Right cardiac atrium (tissue), 5 donors: ENCODE data around the gene RESF1. TPM values are rescaled to one million over a fixed set of nuclear protein-coding genes. Genes with fewer than 3 reads are reported as not detected.
"Not testable (repeated sequence)": the region's sequence is repeated elsewhere in the genome, so short reads cannot be mapped to it uniquely, and the experiment has no call there.

Source experiments
- ATAC-seq, 2 donors: fragments of 200-7000 bp; cut with Tn5 transposase; one replicate each; pipeline versions ENCODE4 v1.8.0 to v1.9.1; 2020; ENCODE audit warnings: moderate library complexity in 2 of 2, mild to moderate bottlenecking in 1 of 2
- DNase-seq, 3 donors: peaks; one replicate each; pipeline ENCODE4 v3.0.0-alpha.2; 2020
- H3K27ac ChIP-seq: one replicate; pipeline ENCODE4 v1.5.1; 2013; ENCODE audit warnings: mild to moderate bottlenecking, low read length, control low read depth, moderate library complexity
- H3K27me3 ChIP-seq: one replicate; pipeline ENCODE4 v1.6.1; 2013; ENCODE audit not compliant: control insufficient read depth, insufficient read depth
- H3K4me1 ChIP-seq: one replicate; pipeline ENCODE4 v1.6.1; 2013; ENCODE audit warnings: low read length; ENCODE audit not compliant: control insufficient read depth, insufficient read depth
- H3K4me3 ChIP-seq: one replicate; pipeline ENCODE4 v1.5.1; 2013; ENCODE audit warnings: low read length, control low read depth
- H3K9me3 ChIP-seq: one replicate; pipeline ENCODE4 v1.6.1; 2013; ENCODE audit warnings: low read length; ENCODE audit not compliant: control insufficient read depth
- WGBS: extraction: QIAGEN DNeasy Blood & Tissue Kit; methylation state at CpG from one replicate; pipeline ENCODE4 v1.1.7; 2013; 5-methylcytosine and 5-hydroxymethylcytosine counted together
- intact Hi-C, 4 donors: fragments of 100-400 bp; cut with DNase I; formaldehyde crosslinking; loops; one replicate each; pipeline versions ENCODE4 v1.11.0 to v1.14.0; 2022 to 2023
- polyA plus RNA-seq: library from polyadenylated mRNA; stranded (reverse); fragments of 200-250 nt; gene quantifications from one replicate; pipeline ENCODE4 v1.2.3, GENCODE V29; 2013
- total RNA-seq, 4 donors: library from RNA; stranded (reverse); fragmentation: NEBNext Ultra II Directional; extraction: Animal tissue kit (Norgen Biotek cat#: 25700); gene quantifications; one replicate each; pipeline ENCODE4 v1.2.1, GENCODE V29; 2021
- donor health status: healthy with polysubstance abuse.
- donor health status: DM: no; HTN: yes; CAD: no.
- donor health status: DM: no; HTN: no; CAD: no.
- donor health status: DM: no; HTN: yes; CAD: no; lungs with severe emphysema.
- donor health status: DM: yes; HTN: yes; CAD: no.

Gene RESF1
- total and polyA plus RNA-seq, 5 donors = 16.8 to 22.4 (median 19.4) TPM

DNA sequence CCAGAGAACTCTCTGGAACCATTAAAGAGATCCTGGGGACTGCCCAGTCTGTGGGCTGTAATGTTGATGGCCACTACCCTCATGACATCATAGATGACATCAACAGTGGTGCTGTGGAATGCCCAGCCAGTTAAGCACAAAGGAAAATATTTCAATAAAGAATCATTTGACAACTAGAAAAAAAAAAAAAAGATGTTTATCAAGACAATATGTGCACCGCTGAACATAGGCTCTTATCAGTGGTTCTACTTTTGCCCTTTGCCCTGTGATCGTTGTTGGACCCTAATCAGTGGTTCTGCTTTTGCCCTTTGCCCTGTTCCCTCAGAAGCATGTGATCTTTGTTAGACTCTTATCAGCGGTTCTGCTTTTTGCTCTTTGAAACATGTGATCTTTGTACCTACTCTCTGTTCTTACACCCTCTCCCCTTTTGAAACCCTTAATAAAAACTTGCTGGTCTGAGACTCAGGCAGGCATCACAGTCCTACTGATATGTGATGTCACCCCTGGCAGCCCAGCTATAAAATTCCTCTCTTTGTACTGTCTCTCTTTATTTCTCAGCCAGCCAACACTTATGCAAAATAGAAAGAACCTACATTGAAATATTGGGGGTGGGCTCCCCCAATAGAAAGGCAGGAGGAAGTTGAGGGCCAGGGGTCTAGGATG is 10.4 kb upstream of the RESF1 start:
- H3K4me3 ChIP-seq, H3K27me3 ChIP-seq, intact Hi-C loops, DNase-seq, H3K4me1 ChIP-seq, ATAC-seq, H3K9me3 ChIP-seq, H3K27ac ChIP-seq: not testable (repeated sequence)
- 65% methylated on average over 3 of the region's 3 CpGs for WGBS

DNA sequence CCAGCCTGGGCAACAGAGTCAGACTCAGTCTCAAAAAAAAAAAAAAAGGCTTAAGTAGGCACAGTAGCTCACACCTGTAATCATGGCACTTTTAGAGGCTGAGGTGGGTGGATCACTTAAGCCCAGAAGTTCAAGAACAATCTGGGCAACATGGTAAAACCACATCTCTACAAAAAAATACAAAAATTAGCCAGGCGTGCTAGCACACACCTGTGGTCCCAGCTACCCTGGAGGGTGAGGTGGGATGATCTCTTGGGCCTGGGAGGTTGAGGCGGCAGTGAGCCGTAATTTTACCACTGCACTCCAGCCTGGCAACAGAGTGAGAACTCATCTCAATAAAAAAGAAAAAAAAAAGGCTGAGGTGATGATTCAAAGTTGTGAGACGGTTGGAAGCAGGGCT is 9.1 kb upstream of the RESF1 start:
- intact Hi-C loops = no loop called here
- DNase-seq (no peak), ATAC-seq (no peak)
- no peaks in the 10 kb centered on the region for H3K27me3 ChIP-seq
- H3K4me1 ChIP-seq = no peaks in the 10 kb centered on the region
- H3K9me3 ChIP-seq = no peaks in the 10 kb centered on the region
- no peak overlapping the region for H3K27ac ChIP-seq
- WGBS = 92% methylated on average over 4 of the region's 4 CpGs
- no peak overlapping the region for H3K4me3 ChIP-seq

DNA sequence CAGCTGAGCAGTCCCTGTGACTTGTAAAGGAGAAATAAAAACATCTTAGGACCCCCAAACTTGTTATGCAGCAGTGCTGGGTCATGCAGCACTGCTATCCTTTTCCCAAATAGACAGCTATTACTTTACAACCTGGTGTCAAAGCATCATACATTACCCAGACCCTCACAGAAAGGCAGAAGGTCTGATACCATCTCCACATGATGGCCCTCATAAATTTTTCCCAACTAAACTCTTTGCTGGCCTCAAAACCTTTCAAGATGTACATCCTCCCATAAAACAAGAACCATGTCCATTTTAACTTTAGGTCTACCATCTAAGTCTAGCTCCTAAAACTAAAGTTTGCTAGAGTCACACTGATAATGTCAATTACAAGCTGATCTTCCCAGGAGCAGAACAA is 8.7 kb upstream of the RESF1 start:
- ATAC-seq = no peak
- intact Hi-C loops = no loop called here

DNA sequence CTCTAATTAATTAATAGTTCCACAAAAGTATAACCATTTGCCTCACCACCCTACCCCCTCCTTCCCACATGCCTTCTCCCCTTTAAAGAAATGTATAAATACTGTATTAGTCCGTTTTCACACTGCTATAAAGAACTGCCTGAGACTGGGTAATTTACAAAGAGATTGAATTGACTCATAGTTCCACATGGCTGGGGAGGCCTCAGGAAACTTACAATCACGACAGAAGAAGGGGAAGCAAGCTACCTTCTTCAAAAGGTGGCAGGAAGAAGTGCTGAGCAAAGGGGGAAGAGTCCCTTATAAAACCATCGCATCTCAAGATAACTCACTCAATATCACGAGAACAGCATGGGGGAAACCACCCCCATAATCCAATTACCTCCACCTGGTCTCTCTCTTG is 8.2 kb upstream of the RESF1 start:
- Histone ChIP-seq H3K9me3 (no peaks in the 10 kb centered on the region), H3K4me1 (no peaks in the 10 kb centered on the region), H3K27ac (no peak overlapping the region), H3K27me3 (no peaks in the 10 kb centered on the region), H3K4me3 (no peak overlapping the region)
- ATAC-seq = no peak
- intact Hi-C loops = no loop called here
- WGBS = 68% methylated on average over 4 of the region's 4 CpGs
- no peak for DNase-seq

More for the DNA sequence above, 8.7 kb upstream of the RESF1 start:
- Histone ChIP-seq H3K27me3 (no peaks in the 10 kb centered on the region), H3K4me3 (no peak overlapping the region), H3K27ac (no peak overlapping the region), H3K9me3 (no peaks in the 10 kb centered on the region), H3K4me1 (no peaks in the 10 kb centered on the region)
- DNase-seq = no peak

DNA sequence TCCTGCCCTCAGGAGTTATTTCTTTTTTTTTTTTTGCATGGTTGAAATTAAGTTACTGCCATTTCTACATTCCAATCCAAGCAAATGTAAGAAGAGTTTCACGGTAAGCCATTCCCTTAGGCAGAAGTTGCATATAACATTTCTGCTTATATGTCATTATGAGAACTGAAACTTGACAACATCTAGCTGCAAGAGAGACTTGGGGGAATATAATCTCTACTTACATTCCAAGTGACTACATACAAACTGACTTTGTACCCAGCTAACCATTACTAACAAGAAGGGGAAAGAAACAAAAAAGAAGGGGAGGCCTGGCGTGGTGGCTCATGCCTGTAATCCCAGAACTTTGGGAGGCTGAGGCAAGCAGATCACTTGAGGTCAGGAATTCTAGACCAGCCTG is 7.3 kb upstream of the RESF1 start:
- intact Hi-C loops = no loop called here
- H3K4me3 ChIP-seq = no peak overlapping the region
- no peaks in the 10 kb centered on the region for H3K9me3 ChIP-seq
- 95% methylated on average over 2 of the region's 2 CpGs for WGBS
- DNase-seq = no peak
- no peaks in the 10 kb centered on the region for H3K4me1 ChIP-seq
- ATAC-seq = no peak
- no peak overlapping the region for H3K27ac ChIP-seq
- H3K27me3 ChIP-seq = no peaks in the 10 kb centered on the region

DNA sequence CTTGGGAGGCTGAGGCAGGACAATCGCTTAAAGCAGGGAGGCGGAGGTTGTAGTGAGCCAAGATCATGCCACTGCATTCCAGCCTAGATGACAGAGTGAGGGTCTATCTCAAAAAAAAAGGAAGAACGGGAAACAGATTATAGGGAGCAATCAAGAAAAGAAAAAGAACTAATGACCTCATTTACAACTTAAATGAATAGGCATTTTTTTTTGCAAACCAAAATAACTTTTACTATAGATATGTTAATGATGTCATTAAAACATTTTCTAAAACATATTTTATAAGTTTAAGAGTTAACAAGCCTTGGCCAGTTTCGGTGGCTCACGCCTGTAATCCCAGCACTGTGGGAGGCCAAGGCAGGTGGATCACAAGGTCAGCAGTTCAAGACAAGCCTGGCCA is 6.8 kb upstream of the RESF1 start:
- H3K9me3 ChIP-seq = no peaks in the 10 kb centered on the region
- H3K27me3 ChIP-seq = no peaks in the 10 kb centered on the region
- DNase-seq (no peak), ATAC-seq (no peak)
- WGBS = 94% methylated on average over 5 of the region's 5 CpGs
- no peak overlapping the region for H3K4me3 ChIP-seq
- no peaks in the 10 kb centered on the region for H3K4me1 ChIP-seq
- intact Hi-C loops = no loop called here
- no peak overlapping the region for H3K27ac ChIP-seq

DNA sequence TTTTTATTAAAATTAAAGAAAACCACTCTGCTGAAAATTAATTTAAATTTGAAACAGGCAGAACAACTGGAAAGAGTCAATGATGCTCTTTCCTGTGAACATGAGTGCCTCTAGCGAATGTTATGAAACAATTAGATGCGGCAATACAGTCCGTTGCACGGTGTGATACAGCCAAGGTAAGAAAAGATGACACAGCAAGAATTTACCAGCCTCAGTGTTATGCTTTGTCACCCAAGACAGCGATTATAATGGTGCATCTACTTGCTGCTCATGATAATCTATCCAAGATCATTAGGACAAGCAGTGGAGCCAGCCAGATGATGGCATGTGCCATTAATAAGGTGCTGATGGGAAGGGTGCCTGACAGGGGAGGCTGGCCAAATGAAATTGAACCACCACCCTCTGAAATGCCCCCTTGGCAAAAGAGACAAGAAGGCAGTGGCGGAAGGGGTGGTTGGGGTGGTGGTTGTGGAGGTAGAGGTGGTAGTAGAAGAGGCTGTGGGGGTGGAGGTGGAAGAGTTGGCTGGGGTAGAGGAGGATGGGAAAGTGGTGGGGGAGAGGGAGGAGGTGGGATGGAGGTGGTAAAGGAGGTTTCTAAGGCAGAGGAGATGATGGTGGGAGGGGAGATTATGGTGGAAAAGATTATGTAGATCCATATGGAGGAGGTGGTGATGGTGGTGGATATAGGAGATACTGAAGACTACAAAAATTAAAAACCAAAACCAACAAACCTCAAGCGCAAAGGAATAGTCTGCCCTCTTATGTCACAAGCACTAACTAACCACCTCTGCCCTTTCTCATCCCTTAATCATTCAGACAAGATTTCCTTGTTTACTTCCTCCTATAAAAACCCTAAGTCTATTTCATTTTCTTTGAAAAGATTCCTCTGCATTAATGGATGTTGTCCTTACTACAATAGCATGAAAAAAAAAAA is 4.0 kb upstream of the RESF1 start:
- WGBS = 94% methylated on average over 7 of the region's 7 CpGs
- intact Hi-C loops = no loop called here
- no peaks in the 10 kb centered on the region for H3K9me3 ChIP-seq

DNA sequence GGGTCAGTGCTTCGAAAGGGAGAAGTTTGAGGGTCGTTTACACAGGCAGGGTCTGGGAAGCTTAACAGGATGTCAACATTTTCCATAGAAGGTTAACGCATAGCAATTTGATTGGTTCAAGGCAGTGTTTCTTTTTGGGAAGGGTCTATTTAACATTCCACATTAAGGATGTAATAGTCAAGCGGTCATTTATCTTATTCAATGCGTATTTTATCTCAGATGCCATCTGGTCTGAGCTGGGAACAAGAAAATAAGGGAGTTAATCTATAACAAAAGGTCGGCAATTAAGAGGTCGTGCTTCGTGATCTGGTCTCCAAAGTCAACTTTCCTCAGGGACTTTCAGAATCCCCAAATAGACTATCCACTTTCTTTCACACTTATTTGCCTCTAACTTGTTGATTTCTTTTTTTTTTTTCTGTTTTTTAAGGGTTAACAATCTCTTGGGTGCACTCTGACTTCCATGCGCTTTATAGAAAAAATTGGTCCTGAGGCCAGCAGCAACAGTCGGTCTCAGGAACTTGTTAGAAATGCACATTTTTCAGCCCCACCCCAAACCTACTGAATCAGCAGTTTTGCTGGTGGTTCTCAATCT is 550 bp upstream of the RESF1 start:
- peaks cover 4% of the 10 kb centered on the region for H3K4me1 ChIP-seq
- intact Hi-C loops = no loop called here
- H3K27me3 ChIP-seq = no peaks in the 10 kb centered on the region
- peak overlapping the region; percentile 95 for H3K27ac ChIP-seq
- peak overlapping the region; percentile 95 for H3K4me3 ChIP-seq
- H3K9me3 ChIP-seq = no peaks in the 10 kb centered on the region
- peak in 1 of 2 donors; percentile 47 for ATAC-seq
- DNase-seq = no peak
- 13% methylated on average over 10 of the region's 10 CpGs for WGBS

More for the DNA sequence above, 4.0 kb upstream of the RESF1 start:
- DNase-seq (no peak), ATAC-seq (no peak)
- Histone ChIP-seq H3K27ac (no peak overlapping the region), H3K27me3 (no peaks in the 10 kb centered on the region), H3K4me1 (no peaks in the 10 kb centered on the region), H3K4me3 (no peak overlapping the region)

DNA sequence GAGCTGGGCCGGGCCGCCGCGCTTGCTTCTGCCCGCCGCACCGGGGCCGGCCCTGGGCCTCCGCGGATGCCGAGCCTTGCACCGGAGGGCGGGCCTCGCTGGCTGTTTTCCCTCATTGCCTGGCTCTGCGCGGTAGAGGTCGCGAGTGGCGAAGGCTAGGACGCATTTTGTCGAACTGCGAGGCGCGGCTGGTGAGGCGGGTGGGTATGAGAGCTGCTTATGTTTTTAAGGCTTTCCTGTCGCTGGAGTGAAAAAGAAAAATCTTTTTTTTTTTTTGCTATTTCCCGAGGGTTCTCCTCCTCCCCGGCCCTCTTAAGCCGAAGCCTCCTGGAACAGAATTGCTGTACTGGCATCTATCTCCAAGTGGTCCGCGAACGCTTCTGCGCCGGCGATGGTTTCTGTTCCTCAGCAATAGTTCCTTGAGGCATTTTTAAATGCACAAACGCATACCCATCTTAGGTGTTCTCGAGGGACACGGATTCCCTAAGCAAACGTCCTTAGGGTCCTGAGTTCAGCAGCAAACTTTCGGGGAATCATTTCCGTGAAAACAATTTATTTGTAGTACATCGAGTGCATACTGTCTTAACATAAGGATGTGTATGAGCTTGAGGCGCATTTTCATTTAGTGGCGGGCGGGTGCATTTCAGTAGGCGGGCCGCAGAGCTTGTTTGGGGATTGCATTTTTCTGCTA is 631 bp downstream of the RESF1 start:
- peak; percentile 76 to 88 (median 86) for DNase-seq
- intact Hi-C loops = no loop called here
- Histone ChIP-seq H3K27me3 (no peaks in the 10 kb centered on the region), H3K27ac (peak overlapping the region; percentile 86), H3K9me3 (no peaks in the 10 kb centered on the region), H3K4me1 (peaks cover 4% of the 10 kb centered on the region), H3K4me3 (peak overlapping the region; percentile 95)
- peak; percentile 22 to 74 for ATAC-seq
- under 1% methylated on average over 47 of the region's 47 CpGs for WGBS

DNA sequence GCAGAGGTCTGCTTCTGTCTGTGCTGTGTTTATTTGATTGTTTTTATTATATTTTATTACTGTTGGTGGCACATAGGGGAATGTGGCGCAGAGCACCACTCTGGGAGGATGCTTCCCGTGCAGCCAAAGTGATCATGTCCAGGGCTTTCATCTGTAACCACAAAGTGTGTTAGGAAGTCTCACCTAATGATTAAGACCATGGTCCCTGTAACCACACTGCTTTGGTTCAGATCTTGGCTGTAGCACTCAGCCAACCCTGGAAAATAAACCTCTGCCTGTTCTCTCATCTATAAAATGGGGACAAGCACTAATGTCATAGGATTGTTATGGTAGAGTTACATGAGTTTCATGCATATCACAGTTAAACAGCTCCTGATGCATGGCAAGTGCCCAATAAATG is 1.9 kb downstream of the RESF1 start:
- DNase-seq (no peak), ATAC-seq (no peak)
- Histone ChIP-seq H3K9me3 (no peaks in the 10 kb centered on the region), H3K4me1 (peaks cover 6% of the 10 kb centered on the region), H3K4me3 (peak overlapping the region; percentile 95), H3K27me3 (no peaks in the 10 kb centered on the region), H3K27ac (no peak overlapping the region)
- WGBS = 51% methylated on average over 2 of the region's 2 CpGs
- intact Hi-C loops = no loop called here

DNA sequence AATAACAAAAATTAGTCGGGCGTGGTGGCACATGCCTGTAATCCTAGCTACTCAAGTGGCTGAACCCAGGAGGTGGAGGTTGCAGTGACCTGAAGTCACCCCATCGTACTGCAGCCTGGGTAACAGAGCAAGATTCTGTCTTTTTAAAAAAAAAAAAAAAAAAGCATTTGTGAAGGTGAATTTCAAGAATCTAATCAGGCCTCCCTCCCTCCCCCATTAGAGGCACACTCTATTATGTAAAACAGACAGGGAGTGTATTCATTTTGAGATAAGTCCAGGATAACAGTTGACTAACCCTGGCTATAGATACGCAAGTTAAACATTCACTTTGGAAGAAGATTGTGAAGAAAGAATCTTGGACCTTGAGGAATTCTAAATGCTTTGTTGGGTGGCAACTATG is 2.9 kb downstream of the RESF1 start:
- DNase-seq (no peak), ATAC-seq (no peak)
- WGBS = 80% methylated on average over 4 of the region's 4 CpGs
- Histone ChIP-seq H3K27me3 (no peaks in the 10 kb centered on the region), H3K27ac (no peak overlapping the region), H3K4me1 (peaks cover 9% of the 10 kb centered on the region), H3K4me3 (no peak overlapping the region), H3K9me3 (no peaks in the 10 kb centered on the region)
- intact Hi-C loops = no loop called here
